Measurements from ENCODE around the gene FAXDC2. TPM values are rescaled to one million over a fixed set of nuclear protein-coding genes. Genes with fewer than 3 reads are reported as not detected.

Gene FAXDC2, protein sequence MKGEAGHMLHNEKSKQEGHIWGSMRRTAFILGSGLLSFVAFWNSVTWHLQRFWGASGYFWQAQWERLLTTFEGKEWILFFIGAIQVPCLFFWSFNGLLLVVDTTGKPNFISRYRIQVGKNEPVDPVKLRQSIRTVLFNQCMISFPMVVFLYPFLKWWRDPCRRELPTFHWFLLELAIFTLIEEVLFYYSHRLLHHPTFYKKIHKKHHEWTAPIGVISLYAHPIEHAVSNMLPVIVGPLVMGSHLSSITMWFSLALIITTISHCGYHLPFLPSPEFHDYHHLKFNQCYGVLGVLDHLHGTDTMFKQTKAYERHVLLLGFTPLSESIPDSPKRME
- 14.1 TPM for total RNA-seq
- 18.3 TPM for polyA plus RNA-seq (ENCODE audit: insufficient read depth, low read depth, low replicate concordance)
- long read RNA-seq, donor 1, partial matches to known transcripts: 0 of 5 reads
- long read RNA-seq, donor 1, other reads (novel, unspliced or antisense): 0 of 5 reads
- long read RNA-seq, donor 2, partial matches to known transcripts: 0 of 2 reads
- long read RNA-seq, donor 2, other reads (novel, unspliced or antisense): 0 of 2 reads
- long read RNA-seq, donor 3, partial matches to known transcripts: 0 of 4 reads
- long read RNA-seq, donor 3, other reads (novel, unspliced or antisense): 0 of 4 reads
- long read RNA-seq, donor 4, partial matches to known transcripts: 12 of 14 reads
- long read RNA-seq, donor 4, other reads (novel, unspliced or antisense): 0 of 14 reads
- long read RNA-seq, donor 5, partial matches to known transcripts: 0 of 1 reads
- long read RNA-seq, donor 5, other reads (novel, unspliced or antisense): 0 of 1 reads
- long read RNA-seq, donor 6, partial matches to known transcripts: 35 of 43 reads
- long read RNA-seq, donor 6, other reads (novel, unspliced or antisense): 5 of 43 reads
- long read RNA-seq, donor 7, partial matches to known transcripts: 0 of 5 reads
- long read RNA-seq, donor 7, other reads (novel, unspliced or antisense): 3 of 5 reads
- long read RNA-seq, donor 8, partial matches to known transcripts: 114 of 118 reads
- long read RNA-seq, donor 8, other reads (novel, unspliced or antisense): 0 of 118 reads
- long read RNA-seq, donor 9: 0 reads
- long read RNA-seq, donor 10, partial matches to known transcripts: 123 of 129 reads
- long read RNA-seq, donor 10, other reads (novel, unspliced or antisense): 0 of 129 reads

DNA sequence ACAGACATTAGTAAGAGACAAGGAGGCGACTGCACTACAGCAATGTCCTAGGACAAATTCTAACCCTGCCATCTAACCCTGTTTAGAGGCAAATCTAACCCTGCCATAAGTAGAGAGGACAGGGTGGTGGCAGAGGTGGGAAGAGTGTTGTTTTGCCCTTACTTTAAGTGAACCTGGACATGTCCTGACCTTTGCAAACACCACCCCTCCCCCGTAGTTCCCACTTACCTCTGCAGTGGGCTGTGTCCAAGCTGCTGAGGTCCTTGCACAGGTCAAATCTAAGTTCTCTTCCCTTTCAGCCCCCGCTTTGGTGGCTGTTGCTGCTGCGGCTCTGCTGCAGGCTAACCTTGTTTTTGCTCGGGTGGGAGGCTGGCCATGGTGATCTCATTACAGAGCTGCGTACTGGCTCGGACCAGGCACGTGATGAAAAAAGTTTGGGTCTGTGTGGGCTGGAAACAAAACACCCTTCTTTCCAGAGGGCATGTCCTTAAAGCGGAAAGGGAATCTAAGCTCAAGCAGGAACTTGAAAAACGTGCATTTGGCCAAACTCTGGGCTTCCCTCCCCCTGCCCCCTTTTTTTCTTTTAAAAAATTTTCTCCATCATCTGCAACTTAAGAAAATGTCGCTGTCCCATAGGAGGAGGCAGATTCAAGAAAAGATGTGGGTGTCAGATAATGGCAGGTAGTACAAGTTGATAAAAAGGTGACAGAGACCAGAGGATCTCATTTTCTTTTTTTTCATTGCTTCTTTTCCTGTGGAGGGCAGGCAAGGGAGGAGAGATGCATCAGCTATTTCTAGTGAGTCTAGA, at the start of gene FAXDC2:
Gene FAXDC2 (minus strand): TSS at position 349 of the 808 bp plus-strand sequence. CDS start 12,425 bp downstream, outside the sequence.
- DNase-seq: peak; percentile 89 to 97 (median 93)
- TF ChIP-seq, protein P1, sequence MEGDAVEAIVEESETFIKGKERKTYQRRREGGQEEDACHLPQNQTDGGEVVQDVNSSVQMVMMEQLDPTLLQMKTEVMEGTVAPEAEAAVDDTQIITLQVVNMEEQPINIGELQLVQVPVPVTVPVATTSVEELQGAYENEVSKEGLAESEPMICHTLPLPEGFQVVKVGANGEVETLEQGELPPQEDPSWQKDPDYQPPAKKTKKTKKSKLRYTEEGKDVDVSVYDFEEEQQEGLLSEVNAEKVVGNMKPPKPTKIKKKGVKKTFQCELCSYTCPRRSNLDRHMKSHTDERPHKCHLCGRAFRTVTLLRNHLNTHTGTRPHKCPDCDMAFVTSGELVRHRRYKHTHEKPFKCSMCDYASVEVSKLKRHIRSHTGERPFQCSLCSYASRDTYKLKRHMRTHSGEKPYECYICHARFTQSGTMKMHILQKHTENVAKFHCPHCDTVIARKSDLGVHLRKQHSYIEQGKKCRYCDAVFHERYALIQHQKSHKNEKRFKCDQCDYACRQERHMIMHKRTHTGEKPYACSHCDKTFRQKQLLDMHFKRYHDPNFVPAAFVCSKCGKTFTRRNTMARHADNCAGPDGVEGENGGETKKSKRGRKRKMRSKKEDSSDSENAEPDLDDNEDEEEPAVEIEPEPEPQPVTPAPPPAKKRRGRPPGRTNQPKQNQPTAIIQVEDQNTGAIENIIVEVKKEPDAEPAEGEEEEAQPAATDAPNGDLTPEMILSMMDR (IDR thresholded peaks at IDR 0.05; ENCODE audit: borderline replicate concordance, extremely low read depth, insufficient read depth): no peak
- H3K36me3 ChIP-seq (ENCODE audit: control insufficient read depth in 2 of 3, insufficient read depth in 3 of 3, low read length in 3 of 3): no peaks in the 10 kb centered on the region
- intact Hi-C loops (cut with DNase I): no loop called here
- no peaks in the 10 kb centered on the region for H3K9me3 ChIP-seq (ENCODE audit: control insufficient read depth in 2 of 3, insufficient read depth in 1 of 3, low read length in 3 of 3)
- no peak for FAIRE-seq
- no peaks in the 10 kb centered on the region for H3K27me3 ChIP-seq (ENCODE audit: control insufficient read depth, insufficient read depth, low read length)
- peak within 1 kb of the TSS; percentile 80 to 90 (median 85) for H3K9ac ChIP-seq (ENCODE audit: low read length in 3 of 3)
- H3K4me1 ChIP-seq (ENCODE audit: control insufficient read depth in 2 of 3, insufficient read depth in 2 of 3, low read depth in 1 of 3, low read length in 3 of 3): peaks cover 0 to 13% (median 13%) of the 10 kb centered on the region in 3 donors
- H3K27ac ChIP-seq (ENCODE audit: low read depth in 2 of 2, low read length in 2 of 2): peak within 1 kb of the TSS; percentile 10 to 82
- H3K4me3 ChIP-seq (ENCODE audit: low read length in 3 of 3): peak within 1 kb of the TSS; percentile 86 to 87 (median 87)

DNA sequence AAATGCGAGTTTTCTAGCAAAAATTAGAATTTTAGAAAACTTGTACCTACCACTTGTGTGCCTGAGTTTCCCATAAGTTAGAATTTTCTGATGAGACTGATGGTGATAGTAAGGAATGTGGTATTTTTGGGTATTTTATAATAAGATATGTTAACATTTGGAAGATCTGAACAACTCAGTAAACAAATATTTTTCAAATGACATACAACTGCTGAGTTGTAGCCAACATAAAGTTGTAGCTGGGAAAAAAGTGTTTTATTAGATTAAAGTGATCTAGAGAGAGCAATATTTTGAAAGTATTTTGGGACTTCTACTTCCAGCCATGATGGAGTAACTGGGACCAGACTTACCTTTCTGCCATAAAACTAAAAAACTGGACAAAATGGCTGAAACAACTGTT, 49.7 kb upstream of the FAXDC2 start:
- no peaks in the 10 kb centered on the region for H3K27me3 ChIP-seq (ENCODE audit: control insufficient read depth, insufficient read depth, low read length)
- TF ChIP-seq, protein P1 (IDR thresholded peaks at IDR 0.05; ENCODE audit: borderline replicate concordance, extremely low read depth, insufficient read depth): no peak
- no peak overlapping the region for H3K4me3 ChIP-seq (ENCODE audit: low read length in 3 of 3)
- H3K4me1 ChIP-seq (ENCODE audit: control insufficient read depth in 2 of 3, insufficient read depth in 2 of 3, low read depth in 1 of 3, low read length in 3 of 3): no peaks in the 10 kb centered on the region
- FAIRE-seq (no peak), DNase-seq (no peak)
- peaks cover 5 to 54% (median 33%) of the 10 kb centered on the region in 3 donors for H3K36me3 ChIP-seq (ENCODE audit: control insufficient read depth in 2 of 3, insufficient read depth in 3 of 3, low read length in 3 of 3)
- no peaks in the 10 kb centered on the region for H3K9me3 ChIP-seq (ENCODE audit: control insufficient read depth in 2 of 3, insufficient read depth in 1 of 3, low read length in 3 of 3)
- H3K27ac ChIP-seq (ENCODE audit: low read depth in 2 of 2, low read length in 2 of 2): no peak overlapping the region
- intact Hi-C loops (cut with DNase I): no loop called here
- H3K9ac ChIP-seq (ENCODE audit: low read length in 3 of 3): no peak overlapping the region

DNA sequence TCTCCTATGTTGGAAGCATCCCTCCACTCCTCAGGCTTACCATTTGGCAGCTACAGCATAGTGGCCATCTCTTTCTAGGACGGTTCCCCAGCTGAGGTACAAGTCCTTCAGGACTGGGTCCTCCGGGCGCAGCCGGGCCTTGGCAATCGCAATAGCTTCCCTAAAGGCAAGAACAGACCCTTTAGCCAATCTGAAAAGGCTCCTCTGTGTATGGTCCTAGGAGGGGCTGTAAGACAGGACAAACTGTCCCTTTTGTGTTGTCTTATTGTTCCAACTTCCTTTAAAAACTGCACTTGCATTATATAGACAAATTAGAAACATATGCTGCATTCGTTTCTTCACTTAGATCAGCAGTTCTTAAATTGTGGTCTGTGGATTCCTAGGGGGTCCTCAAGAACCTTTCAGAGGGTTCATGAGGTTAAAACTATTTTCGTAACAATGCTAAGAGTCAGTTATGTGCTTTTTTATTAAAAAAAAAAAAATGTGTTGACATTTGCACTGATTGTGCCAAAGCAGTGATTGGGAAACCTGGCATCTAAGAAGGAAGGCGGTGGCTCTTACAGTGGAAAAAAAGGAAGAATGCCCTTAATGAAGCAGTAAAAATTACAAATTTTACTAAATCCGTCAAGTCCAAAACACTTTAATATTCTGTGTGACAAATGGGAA, 48.9 kb upstream of the FAXDC2 start:
- no peaks in the 10 kb centered on the region for H3K9me3 ChIP-seq (ENCODE audit: control insufficient read depth in 2 of 3, insufficient read depth in 1 of 3, low read length in 3 of 3)
- no peaks in the 10 kb centered on the region for H3K4me1 ChIP-seq (ENCODE audit: control insufficient read depth in 2 of 3, insufficient read depth in 2 of 3, low read depth in 1 of 3, low read length in 3 of 3)
- TF ChIP-seq, protein P1 (IDR thresholded peaks at IDR 0.05; ENCODE audit: borderline replicate concordance, extremely low read depth, insufficient read depth): no peak
- DNase-seq: no peak
- no peaks in the 10 kb centered on the region for H3K27me3 ChIP-seq (ENCODE audit: control insufficient read depth, insufficient read depth, low read length)
- no peak for FAIRE-seq
- no peak overlapping the region for H3K27ac ChIP-seq (ENCODE audit: low read depth in 2 of 2, low read length in 2 of 2)
- intact Hi-C loops (cut with DNase I): no loop called here
- H3K9ac ChIP-seq (ENCODE audit: low read length in 3 of 3): no peak overlapping the region
- H3K36me3 ChIP-seq (ENCODE audit: control insufficient read depth in 2 of 3, insufficient read depth in 3 of 3, low read length in 3 of 3): peaks cover 5 to 55% (median 36%) of the 10 kb centered on the region in 3 donors
- no peak overlapping the region for H3K4me3 ChIP-seq (ENCODE audit: low read length in 3 of 3)
